HG03159 (cell line): Measurements from ENCODE around the gene DNAJA4.

ENCODE experiments used
- ATAC-seq: cut with Tn5 transposase; IDR thresholded peaks from one replicate; pipeline ENCODE4 v1.9.1; 2021; ENCODE audit warnings: mild to moderate bottlenecking, moderate library complexity; ENCODE audit not compliant: unreplicated experiment

Gene DNAJA4

DNA sequence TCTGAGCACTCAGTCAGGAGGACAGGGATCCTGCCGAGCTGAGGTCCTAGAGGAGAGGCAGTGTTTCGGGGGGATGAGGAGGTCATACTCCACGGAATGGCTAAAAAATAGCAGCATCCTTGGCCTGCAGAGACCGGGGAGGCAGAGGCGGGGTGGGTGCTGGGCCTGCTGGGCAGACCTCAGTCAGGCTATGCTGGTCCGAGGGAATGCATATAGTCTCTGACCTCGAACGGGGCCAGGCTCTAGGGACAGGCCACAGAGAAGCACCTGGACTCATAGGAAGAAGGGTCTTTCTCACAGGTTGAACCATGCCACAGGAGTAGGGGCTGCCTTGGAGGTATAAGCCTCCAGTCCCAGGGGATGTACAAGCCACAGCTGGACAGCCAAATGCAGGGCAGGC lies 49.0 kb downstream of the DNAJA4 start:
- no peak for ATAC-seq

DNA sequence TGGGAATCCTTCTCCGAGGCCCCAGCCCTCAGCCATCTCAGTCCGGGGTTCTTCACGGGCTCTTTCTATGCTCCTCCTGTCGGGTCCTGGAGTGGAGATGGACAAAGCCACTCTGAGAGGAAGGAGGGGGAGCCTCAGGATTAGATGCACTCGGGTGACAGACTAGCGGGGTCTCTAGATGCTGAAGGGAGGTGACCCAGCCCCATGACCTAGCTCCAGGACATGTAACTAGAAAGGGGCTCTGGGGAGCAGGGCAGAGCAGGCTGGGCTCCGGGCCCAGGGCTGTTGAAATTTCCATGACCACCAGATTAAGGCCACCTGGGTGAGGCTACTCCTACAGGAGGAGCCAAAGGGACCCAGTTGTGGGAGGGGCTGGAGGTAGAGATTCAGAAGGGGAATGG lies 49.8 kb downstream of the DNAJA4 start:
- no peak for ATAC-seq

DNA sequence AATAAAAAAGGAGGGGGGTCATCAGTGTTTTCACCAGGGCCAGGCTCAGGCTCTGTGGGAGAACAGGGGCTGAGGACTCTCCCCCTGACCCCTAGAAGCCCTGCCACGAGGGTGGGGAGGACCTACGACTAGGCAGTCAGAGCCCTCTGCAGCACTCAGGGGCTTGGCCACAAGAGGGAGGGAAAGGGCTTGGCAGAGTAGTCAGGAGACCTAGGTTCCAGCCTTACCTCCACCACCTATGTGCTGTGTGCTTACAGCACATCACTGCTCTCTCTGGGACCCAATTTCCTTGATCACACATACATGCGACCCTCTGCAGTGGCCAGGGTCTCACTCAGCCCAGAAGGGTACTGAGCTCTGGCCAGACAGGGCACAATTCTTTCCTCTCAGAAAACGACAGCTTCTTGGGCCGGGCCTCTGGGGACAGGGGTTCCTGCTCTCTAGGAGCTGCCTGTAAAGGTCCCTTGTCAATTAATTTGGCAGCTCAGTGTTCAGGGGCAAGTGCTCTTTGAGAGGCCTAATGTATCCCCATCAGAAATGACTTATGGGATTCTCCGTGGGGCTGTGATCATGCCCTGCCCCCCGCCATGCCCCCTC lies 51.4 kb downstream of the DNAJA4 start:
- no peak for ATAC-seq

DNA sequence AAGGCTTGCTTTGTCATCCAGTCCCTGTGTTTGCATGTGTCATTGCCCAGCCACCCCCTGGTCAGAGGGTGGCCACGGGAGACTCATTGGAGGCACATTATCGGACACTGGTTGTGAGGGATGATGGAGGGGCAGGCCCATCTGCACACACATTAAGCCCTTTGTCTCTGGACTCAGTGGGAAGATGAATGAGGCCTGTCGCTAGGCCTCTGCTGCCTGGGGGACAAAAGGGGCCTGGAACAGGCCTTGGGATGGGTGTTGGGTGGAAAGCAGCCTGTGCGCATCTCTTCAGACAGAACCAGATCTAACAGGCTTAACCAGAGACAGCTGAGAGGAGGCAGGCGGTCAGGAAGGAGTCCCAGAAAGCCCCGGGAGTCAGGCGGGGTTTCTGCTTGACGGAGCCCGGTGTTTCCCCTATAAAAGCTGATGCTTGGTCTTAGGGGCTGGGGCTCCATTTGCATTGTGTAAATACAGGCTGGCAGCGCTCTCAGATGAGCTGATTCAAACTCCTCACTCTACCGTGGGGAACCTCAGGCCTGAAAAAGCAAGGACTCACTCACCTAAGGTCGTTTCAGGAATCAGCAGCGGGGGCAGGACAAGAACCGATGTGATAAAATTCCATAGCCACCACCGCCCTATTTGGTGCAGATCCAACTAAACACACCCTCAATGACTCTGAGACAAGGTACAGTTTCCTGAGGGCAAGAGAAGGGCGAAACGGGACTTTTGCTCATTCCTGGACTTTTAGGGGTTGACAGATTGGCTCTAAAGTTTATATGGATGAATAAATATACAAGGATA lies 52.1 kb downstream of the DNAJA4 start:
- ATAC-seq = no peak

DNA sequence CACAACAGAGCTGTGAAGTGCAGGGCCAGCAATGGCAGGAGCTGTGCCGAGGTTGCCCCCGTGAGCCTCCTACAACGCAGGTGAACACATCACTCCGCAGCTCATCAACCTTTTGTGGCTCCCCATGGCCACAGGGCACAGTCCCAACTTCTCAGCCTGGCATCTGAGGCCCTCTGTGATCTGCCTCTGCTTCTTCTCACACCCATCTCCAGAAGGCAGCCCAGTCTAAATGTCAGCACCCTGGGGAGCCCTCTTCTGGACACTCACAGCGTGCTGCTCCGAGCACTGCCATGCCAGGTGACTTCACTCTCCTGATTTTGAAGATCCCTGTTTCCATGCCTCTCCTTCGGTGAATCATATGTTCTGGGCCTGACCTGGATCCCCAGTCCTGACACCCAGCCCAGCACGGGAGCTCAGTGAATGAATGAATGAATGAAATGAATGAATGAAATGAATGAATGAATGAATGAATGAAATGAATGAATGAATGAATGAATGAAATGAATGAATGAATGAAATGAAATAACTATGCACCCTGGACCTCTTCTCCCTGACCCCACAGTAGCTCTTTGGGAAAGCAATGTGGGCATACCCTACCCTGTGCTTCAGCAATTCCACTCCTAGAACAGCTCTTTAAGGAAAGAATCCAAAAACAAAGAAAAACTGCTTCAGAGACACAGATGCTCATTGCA lies 52.9 kb downstream of the DNAJA4 start:
- ATAC-seq = no peak

DNA sequence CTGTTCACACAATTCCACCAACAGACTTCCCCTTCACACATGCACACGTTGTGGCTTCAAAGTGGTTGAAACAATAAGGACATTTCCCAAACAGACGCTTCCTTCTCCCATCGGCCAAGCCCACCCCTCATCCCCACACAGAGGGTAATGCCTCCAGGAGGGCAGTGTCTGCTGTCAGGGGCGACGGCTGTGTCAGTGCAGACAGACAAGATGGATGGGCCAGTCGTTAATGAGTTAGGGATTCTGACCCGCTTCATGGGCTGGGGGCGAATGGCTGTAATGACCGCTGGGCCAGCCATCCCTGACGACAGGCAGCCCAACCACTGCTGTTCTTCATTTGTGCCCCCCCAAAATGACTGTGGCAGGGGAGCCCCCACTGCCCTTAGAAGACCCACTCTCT lies 55.2 kb downstream of the DNAJA4 start:
- no peak for ATAC-seq

DNA sequence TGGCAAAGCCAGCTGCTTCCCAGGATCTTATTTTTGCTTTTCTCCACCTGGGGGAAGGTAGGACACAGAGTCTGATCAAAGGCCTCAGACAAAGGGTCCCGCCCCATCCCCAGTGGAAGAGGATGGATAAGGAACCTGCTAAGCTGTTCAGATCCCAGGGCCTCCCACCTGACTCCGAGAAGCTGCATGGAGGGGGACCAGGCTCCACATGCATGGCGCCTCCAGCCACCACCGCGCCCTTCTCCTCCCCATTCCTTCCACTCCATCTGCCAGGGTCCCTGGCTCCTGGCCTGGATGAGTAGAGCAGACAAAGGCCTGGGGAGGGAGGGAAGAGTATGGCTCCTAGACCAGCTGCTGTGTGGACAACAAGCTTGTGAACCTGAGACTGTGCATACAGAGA lies 55.8 kb downstream of the DNAJA4 start:
- ATAC-seq = no peak

DNA sequence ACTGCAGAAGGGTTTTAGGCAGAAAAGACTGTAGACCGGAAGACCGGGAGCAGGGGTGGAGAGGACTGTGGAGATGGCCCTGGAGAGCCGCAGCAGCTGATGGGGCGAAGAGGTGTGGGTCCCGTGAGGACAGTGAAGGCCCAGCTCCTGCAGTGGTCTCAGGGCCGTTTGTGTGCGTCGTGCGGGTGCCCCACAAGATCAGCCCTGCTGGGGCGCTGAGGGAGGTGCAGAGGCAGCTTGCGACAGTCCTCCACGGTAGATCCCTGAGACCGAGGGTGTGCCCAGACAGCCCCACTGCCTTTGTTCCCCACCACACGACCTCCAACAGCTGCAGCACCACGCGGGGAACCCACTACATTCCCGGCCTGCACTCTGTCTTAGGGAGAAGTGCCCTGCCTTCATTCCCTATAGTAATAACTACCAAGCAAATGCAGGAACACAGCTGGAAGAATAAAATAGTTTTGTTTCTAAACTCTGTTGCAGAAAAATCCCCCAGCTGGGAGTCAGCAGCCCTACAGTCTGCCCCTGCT lies 56.7 kb downstream of the DNAJA4 start:
- ATAC-seq = no peak

DNA sequence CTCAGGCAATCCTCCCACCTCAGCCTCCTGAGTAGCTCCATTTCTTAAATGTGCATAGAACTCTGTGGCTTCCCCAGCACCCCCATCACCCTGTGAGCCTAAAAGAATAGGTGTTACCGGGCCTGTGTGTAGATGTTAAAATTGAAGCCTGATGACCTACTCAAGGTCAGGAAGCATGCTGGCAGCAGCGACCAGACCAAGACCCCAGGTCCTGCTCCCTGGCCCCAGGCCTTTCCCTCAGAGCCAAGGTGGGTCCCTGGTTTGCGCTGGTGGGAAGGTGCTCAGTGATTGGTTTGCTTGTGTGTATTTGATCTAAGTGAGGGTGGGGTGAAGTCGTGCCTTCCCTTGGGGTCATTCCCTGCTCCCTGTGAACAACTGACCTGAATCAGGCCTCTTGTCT lies 57.4 kb downstream of the DNAJA4 start:
- ATAC-seq = no peak

DNA sequence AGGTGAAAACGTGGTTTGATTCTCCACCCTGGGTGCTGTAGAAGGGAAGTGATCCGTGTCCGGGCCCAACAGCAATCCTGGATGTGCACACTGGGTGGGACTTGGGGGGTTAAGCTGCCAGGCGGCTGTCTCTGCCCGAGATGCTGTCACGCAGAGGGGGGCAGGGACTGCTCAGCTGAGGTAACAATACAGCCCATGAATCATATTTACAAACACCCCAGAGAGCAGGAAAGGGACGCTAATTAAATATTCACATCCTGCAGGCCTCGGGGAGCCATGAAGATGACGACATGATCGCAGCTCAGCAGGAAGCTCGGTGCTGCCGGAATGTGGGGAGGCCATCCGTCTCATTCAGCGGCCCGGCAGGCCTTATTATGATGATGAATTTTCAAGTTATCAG lies 57.9 kb downstream of the DNAJA4 start:
- no peak for ATAC-seq

DNA sequence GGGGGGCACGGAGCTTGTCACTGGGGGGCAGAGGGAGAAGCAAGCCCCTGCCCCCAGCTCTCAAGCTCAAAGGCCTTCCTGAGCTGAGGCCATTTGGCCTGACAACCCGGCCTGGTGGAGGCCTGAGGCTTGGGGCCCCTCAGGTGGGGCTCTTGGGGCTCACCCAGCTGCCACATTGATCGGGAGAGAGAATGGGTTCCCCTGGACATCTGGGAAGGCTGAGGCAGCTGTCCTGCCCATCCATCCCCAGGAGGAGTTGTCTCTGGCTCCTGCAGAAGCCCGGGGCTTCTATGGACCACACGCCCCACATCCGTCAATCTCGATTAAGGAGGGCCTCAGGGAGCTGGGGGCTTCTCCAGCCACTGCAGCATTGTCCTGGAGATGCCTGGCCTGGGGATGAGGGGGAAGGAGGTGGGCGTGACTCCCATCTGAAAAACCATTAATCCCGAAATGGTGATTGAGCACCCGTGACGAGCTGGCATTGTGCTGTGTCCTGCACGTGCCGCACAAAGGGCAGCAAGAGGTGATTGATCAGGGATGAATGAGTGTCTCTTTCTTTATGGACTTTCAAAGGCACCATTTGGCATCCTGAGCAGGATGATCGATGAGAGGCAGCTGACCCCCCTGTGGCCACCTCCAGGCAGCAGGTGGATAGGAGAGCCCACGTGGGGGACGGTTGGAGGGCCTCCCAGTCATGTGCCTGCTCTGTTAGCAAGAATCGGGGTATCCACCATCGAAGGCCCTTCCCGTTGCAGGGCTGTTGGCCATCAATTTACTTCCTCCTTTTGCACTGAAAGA lies 58.6 kb downstream of the DNAJA4 start:
- no peak for ATAC-seq

DNA sequence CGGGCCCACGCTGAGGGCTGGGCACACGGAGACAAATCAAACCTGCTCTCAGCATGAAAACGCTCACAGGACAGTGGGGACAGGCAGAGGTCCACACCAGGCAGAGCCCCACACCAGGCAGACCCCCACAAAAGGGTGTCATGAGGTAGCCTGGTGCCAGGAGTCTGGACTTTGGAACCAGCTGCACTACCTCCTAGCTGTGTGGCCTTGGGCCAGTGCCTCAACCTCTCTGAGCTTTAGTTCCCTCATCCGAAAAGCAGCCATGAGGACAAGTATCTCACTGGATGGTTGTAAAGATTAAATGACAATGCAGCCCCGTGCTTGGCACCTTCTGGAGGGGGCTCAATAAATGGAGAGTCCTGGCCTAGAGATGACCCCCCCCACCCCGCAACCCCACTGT lies 59.3 kb downstream of the DNAJA4 start:
- no peak for ATAC-seq

DNA sequence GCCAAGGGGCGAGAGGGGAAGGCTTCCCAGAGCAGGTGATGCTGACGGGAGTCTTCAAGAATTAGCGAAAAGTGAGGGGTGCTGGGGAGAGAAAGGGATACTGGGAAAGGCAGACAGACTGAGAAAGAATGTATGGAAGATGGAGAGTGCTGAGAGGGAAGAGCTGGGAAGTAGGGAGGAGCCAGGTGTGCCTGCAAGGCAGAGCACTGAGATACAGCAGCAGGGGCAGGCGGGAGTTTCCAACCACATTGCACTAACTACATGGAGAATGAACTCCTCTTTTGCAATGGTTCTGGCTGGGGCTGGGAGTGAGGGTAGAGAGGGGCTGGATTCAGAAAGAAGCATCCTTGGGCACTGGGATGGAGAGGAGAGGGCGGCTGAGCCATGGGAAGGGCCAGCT lies 59.8 kb downstream of the DNAJA4 start:
- ATAC-seq = no peak

DNA sequence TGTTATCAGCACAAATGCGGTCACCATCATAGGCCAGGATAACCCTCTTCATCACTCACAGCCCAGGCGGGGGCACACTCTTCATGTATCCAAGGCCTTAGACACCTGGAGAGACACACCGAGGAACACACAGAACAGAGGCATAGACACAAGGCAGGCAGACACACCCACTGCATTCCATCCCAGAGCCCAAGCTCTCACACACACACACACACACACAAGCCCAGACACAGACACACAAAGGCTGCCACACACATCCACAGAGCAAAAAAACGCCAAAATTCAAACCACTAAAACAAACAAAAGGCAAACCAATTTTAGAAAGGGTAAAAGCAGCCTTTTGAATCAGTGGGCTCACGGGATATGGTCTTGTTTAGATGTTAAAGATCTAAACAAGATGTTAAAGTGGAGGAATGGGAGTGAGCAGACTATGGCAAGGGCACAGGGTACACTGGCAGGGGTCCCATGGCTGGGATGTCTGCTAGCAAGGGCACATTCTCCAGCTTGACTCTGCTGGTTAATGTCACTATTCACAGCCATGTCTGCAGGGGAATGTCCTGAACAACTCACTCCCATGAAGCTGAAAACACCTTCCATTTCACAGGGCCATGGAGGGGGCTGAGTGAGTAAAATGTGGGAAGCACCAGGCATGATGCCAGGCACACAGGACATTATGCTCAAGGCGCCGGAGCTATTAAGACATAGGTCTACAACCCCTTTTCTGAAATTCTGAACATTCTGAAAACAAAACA lies 60.9 kb downstream of the DNAJA4 start:
- no peak for ATAC-seq

DNA sequence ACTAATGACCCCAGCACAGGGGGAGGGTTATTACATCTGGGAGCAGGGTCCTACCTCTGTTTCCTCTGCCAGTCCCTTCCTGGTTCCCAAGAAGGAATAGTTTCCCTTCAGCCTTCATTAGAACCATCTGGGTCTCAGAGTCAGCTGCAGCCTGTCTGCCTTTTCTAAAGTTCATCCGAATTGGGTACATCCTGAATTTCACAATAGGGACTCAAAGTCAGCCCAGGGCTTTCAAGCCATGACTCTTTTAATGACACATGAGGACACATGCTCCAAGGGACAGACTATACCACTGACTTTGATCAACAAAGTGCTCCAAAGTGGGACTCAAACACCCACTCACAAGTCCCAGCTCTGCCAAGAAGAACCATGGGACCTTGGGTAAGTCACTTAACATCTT lies 63.1 kb downstream of the DNAJA4 start:
- no peak for ATAC-seq

DNA sequence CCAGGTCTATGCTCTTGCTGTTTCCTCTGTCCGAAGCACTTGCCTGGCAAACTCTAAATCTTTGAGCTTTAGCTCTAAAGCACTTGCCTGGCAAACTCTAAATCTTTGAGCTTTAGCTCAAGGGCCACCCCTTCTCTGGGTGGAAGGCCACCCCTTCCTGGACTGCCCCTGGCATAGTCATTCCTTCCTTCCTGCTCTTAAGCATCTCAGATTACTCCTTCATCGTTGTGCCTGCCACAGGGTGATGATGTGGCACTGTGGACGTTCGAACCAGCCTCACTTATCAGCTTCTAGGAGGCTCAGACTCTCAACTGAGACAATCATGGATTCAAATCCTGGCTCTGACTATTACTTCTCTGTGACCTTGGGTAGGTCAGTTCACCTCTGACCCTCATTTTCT lies 65.3 kb downstream of the DNAJA4 start:
- no peak for ATAC-seq
